ENCODE results near the gene TGFBR1.

TGFBR1 gene

GRCh38 chr9:99172124-99173091 is 67.5 kb downstream of the TGFBR1 start:
- no peak for DNase-seq

GRCh38 chr9:99173570-99174504 is 68.9 kb downstream of the TGFBR1 start:
- no peak for DNase-seq

GRCh38 chr9:99176527-99177013 is 71.7 kb downstream of the TGFBR1 start:
- DNase-seq: no peak

- DNase-seq: no peak
Measured at GRCh38 chr9:99177576-99178366, 72.9 kb downstream of the TGFBR1 start.

- no peak for DNase-seq
Measured at GRCh38 chr9:99178912-99179872, 74.3 kb downstream of the TGFBR1 start.

- no peak for DNase-seq
Measured at GRCh38 chr9:99180199-99180598, 75.3 kb downstream of the TGFBR1 start.

GRCh38 chr9:99180662-99181061 is 75.7 kb downstream of the TGFBR1 start:
- DNase-seq: no peak

GRCh38 chr9:99181206-99181605 is 76.3 kb downstream of the TGFBR1 start:
- DNase-seq: no peak

- no peak for DNase-seq
Measured at GRCh38 chr9:99181621-99182020, 76.7 kb downstream of the TGFBR1 start.

- no peak for DNase-seq
Measured at GRCh38 chr9:99182356-99182755, 77.4 kb downstream of the TGFBR1 start.

GRCh38 chr9:99183616-99184015 is 78.7 kb downstream of the TGFBR1 start:
- DNase-seq: no peak

GRCh38 chr9:99184110-99184474 is 79.2 kb downstream of the TGFBR1 start:
- no peak for DNase-seq

- DNase-seq: no peak
Measured at GRCh38 chr9:99184475-99185347, 79.8 kb downstream of the TGFBR1 start.

- no peak for DNase-seq
Measured at GRCh38 chr9:99185348-99185632, 80.4 kb downstream of the TGFBR1 start.

- DNase-seq: no peak
Measured at GRCh38 chr9:99185934-99186333, 81.0 kb downstream of the TGFBR1 start.

- DNase-seq: no peak
Measured at GRCh38 chr9:99187311-99187710, 82.4 kb downstream of the TGFBR1 start.

- no peak for DNase-seq
Measured at GRCh38 chr9:99189186-99189585, 84.3 kb downstream of the TGFBR1 start.

- no peak for DNase-seq
Measured at GRCh38 chr9:99189887-99190596, 85.1 kb downstream of the TGFBR1 start.

GRCh38 chr9:99190597-99191283 is 85.8 kb downstream of the TGFBR1 start:
- no peak for DNase-seq

Measured in GOT3 (cell line).